Activated CD4-positive, alpha-beta T cell treated with anti-CD3 and anti-CD28 coated beads, Interleukin-2, amount 50 U/mL, for 24 hours (primary cell): Measurements from ENCODE around the gene TRIL.
A peak's percentile ranks its signal among the peaks of the same experiment; 100 is the strongest.

ENCODE experiments used
- DNase-seq, 2 donors: peaks; one replicate each; pipeline ENCODE4 v3.0.0-alpha.2; 2020; ENCODE audit warnings: low read depth in 1 of 2, low spot score in 1 of 2

The TRIL gene

DNA sequence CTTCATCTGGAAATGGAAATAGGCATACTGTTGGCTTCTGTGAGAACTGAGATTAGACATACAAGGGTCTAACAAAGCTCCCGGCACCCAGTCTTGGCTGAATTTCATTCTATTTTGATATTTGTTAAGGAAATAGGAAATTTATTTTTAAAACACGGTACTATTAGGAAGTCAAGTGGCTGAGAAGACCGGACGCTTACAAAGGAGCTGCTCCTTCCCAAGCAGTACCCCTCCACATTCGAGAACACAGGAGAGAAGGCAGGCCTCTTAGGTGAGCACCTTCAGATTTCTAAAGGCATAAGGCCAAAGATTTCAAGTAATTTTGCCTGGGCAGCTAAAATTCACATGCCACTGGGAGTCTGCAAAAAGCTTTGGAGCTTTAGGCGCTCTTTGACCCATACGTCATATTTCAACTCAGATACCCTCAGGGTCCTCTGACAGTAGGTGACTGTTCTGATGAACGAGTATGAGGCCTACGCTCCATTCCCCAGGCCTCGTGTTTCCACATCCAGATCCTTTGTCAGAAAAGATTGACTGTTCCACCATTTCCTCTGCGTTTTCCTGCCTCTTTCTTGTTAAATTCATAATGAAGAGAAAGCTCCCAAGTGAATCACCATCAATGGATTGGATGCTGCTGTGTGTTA, 17.3 kb downstream of the TRIL start:
- DNase-seq: no peak

DNA sequence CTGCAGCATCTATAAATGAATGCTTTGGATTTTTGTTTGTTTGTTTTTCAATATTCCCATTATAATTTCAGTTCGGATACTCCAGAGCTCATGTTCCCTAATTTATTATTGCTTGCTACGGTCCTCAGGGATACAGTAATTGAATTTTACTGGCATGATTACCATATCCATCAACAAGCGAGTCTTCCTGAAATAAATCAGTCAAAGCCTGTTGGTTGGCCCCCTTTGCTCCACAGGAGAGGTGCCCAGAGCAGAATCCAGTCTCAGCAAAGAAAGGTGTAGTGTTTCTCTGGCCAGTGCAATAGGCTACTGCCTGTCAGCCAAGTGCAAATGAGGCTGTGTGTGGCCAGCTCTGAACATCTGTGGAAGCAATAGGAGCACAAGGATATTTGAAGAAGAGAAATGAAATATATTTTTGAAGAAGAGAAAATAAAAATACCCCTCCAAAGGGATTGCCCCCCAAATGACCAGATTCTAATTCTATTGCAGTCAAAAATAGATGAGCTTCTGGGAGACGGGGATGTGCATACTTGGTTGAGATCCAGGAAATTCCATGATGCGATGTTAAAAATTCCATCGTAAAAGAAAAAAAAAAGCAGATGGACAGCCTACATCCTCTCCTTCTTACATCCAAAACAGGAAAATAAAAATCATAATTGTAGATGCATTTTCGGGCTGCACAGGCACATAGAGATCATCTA, 18.1 kb downstream of the TRIL start:
- DNase-seq: no peak

DNA sequence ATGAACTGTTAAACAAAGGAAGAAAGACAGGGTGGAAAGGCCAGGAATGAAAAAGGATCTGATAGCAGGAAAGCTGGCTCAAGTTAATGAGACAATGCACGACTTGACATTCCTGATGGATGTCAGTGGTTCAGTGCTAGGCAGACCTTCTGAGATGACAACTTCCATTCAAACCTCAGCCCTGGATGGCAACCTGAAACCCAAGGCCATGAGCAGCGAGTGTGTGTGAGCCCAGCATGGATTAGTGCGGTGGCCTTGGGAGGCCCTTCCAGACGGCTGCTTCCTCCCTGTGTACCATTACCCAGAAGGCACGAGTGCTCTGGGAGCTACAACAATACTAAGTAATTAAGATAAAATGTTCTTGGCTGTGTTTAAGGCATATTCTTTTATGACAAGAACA, 18.8 kb downstream of the TRIL start:
- no peak for DNase-seq

DNA sequence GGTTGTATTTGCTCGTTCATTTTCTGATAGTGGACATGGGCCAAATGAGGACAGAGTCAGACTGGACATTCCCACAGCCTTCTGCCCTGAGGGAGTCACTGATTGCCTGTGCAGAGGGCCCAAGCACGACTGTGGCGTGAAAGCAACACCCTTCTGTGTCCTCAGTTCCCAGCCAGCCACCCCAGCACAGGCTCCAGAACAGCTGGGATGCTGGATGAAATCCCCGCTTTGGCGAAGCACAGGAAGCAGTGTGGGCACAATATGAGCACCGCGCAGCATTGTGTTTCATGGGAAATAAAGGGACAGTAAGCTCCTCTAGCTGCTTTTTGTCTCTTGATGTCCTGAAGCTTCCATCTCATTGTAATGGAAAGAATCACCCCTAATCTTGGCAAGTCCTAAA, 20.5 kb downstream of the TRIL start:
- no peak for DNase-seq

DNA sequence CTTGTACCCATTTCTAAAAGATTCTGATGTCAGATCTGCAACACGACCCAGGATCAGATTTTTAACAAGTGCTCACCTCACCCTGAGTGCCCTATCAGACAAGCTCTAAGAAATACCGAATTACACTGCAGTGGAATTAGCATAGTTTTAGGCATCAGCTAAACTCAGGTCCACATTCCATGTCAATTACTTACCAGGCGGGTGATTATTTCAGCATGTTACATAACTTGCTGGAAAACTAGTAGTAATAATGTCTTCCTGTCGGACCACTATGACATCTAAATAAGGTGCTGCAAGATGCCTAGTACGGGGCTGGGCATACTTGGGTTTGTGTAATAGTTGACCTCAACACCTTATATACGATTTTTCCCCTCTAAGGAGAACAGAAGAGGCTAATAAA, 21.0 kb downstream of the TRIL start:
- no peak for DNase-seq

DNA sequence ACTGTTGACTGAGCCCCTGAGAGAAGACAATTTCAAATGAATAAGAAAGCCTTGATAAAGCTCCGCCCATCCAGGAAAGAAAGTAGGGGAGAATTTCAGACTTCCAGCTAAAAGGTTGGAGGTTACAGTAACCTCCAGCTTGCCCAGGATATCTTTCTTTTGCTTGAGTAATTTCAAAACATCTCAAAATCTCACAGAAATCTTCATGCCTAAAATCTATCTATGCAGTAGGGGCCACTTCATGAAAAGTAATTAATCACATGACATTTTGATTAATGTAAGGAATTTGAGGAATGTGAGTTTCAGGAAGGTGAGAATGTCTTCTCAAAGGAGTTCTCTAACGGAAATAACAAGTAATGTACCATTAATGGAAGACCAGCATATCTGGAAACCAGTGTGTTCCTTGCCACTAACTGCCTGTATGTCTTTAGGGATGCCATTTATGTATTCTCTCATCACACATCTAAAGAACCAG, 24.2 kb downstream of the TRIL start:
- DNase-seq: no peak

DNA sequence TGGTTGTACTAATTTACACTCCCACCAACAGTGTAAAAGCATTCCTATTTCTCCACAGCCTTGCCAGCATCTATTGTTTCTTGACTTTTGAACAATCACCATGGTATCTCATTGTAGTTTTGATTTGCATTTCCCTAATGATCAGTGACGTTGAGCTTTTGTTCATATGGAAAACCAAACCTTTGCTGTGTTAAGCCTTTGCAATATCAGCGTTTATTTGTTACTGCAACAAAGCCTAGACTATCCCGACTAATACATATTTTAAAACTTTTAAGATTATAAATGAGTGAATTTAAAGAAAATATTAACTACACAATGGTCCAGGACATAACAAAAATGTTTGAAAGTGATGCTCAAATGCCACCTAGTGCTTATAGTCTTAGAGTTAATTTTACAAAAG, 26.6 kb downstream of the TRIL start:
- DNase-seq: no peak

DNA sequence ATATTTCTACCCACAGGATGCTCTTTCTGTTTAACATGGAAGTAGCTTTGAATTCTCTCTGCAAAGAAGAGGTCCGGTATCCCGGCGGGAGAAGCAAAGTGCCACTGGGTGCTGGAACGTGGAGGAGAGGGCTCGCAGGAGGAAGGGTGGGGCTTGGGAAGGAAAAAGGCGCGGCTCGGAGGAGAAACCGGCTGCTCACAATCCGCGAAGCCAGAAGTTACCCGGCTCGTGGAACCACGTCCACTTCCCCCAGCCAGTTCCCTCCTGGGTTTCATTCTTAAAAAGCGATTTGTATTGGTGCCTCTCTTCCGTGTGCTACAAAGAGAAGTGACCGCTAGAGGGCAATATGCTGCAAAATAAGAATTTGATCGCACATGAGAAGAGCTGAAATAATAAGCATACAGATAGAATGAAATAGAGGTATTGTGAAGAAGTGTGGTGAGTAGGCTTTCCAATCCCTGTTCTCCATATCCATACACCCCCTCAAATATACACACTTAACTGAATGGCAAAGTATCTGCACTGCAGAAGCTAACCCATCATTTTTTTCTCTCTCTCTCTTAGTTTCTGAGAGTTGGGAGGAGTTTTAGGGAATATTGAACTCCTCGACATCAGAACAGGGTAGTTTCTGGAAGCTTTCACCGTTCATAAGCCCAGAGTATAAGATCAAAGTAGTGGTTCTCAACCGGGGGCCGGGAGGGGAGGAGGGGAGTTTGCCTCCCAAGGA, 31.1 kb downstream of the TRIL start:
- DNase-seq: peak; percentile 7 to 43

DNA sequence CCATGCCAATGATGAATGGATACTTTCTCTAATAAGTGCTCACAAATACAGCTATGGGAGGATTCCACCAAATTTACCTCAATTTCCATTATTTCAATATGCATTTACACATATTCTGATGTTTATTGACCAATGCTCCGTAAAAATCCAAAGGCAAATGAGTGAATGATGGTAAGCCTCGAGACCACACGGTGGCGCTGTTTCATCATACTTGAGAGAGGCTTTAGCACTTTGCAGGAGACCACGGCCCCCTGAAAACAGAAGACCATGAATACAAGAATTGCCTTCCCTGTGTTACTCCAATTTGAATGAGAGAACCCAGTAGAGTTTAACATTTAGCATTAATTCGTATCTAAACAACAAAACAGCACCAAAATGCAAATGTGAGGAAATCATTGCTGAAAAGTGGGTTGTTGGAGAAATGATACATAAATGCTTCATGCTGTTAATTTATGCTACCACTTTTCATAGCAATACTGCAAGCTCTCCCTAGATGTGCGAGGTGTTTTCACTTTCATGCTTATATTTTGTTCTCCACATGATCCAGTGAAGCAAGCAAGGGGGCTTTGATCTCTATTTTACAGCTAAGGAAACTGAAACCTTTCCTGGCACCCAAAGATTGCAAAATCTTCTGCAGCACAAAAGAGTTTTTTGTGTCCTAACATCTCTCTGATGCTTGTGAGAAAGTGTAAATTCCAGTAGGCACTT, 35.4 kb downstream of the TRIL start:
- DNase-seq: peak in 1 of 2 donors; percentile 43

DNA sequence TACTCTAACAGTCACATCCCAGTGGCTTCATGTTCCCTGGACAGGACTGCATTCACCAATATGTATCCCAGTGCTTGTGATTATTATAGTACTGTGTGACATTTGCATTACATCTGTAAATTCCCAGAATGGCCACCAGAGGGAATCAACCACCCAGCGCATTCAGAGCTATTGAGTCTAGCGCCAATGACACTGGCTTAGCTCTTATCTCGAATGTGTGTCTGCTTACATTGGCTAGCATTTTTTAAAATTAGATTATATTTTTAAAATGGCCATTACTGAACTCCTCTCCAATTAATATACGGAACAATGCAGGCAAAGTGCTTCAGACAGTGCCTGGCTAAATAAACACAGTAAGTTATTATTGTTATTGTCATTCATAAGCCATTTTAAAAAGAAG, 36.3 kb downstream of the TRIL start:
- peak in 1 of 2 donors; percentile 38 for DNase-seq

DNA sequence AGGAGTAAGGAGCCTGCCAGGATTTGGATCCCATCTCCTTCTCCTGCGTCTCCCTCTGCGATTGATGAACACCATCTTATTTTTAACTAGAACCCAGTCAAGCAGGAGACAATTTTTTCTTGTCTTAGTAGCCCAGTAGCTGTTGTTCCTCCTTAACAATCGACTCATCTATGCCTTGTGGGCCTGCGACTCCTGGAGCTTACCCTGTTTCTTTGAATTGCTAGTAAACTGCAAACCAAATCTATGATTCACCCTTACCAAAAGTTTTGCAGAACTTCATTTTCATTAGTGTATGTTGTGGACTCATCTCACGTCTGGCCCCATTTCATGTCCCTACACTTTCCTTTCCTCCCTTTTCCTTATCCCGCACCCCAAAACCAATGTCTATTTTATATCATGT, 37.7 kb downstream of the TRIL start:
- no peak for DNase-seq

DNA sequence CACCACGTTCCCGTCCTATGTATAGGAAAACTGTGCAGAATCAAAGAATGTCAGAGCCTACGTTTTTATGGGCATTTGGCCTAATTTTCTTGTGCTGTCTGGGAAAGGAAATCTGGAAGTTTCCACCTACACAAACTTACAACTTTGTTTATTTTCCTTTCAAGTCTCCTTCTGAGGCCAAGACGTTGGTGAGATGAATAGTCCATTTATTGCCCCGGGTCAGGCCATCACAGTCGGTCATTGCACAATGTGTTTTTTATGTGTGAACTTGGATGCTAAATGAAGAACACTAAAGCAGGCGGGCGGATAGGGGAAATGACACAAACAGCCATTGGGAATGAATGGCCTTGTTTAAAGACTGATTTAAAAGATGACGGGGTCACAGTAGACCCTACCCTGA, 38.6 kb downstream of the TRIL start:
- DNase-seq: no peak

DNA sequence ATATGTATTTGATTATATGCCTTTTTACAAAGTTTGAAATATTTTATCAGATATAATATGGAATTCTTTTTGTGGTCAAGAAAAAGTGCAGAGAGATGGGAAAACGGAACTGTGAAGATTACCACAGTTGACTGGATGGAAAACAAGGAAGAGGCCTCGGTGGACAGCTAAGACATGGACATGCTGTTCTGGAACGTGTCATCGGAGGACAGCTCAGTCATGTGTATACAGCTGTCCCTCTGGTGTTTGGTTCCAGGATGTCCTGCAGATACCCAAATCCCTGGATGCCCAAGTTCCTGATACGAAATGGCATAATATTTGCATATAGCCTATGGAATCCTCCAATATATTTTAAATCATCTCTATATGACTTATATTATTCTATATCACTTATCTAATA, 49.4 kb downstream of the TRIL start:
- DNase-seq: no peak

DNA sequence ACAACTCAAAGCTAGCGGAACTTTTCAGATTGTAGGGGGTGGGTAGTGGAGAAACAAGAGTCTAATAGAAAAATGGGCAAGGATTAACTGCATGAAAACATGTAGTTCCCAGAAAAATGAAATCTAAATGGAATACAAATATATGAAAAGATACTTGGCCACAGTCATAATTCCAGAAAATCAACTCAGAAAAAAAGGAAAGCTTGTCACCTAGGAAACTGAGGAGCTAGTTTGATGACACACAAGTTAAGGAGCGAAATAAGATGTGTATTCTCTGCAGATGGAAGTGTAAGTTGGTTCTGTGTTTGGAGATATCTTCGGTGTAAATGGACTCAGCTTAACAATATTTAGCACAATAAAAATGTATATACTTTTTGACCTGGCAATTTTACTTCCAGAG, 52.7 kb downstream of the TRIL start:
- DNase-seq: no peak

DNA sequence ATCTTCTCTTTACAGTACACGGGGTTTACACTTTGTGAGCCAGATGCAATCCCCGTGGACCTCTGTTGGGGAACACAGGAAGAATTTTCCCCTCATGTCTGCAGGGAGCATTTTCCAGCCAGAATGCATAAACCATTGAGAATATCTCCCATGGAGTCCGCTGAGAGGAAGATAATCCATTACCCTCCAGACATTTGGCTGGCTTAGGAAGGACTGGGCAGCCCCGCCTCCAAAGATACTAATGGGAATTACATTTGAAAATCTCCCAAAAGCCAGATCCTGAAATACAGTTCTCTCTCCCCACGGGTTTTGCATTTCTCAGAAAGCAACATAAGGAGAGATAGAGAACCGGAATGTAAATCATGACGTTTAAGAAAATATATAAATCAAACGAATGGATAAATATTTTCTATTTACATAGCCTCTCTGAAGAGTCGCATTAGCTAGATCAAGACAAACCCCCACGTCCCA, 53.5 kb downstream of the TRIL start:
- no peak for DNase-seq

DNA sequence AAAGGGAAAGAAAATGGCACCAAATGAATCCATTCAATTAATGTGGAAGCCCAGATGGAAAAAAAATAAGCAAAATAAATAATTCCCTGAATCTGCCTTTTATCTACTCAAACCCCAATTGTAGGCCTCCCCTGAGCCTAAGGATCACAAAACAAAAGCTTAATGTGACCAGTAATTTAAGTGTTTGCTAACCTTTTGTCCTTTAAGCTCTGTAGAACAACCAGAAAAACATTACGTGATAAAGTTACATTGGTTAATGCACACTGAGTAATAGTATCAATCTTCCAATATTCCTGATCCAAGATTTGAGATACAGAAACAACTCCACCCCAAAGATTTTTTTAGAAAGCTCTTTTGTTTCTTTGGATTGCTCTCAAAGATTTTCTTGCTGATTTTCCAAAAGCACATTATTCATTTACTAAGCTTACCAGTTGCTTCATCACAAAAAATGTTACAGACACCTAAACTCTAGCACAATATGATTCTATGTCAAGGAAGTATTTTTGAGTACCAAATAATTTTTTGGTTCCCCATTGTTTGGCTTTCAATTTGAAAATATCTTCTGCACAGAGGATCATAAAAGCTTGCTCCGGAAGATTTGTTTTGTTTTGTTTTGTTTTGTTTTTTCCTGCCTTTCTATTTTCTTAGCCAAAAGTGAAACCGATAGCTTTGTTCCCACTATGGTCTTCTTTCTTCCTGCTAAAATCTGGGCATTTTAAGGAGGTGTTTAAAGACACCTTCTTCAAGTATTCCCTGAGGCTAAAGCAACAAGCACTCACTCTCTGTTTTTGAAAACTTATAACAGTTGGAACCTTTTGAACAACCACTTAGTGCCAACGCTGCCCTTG, 54.2 kb downstream of the TRIL start:
- no peak for DNase-seq
